GM19463 (cell line): ENCODE results near the gene AK5.

Source experiments
- ATAC-seq: cut with Tn5 transposase; IDR thresholded peaks from one replicate; pipeline ENCODE4 v1.9.1; 2021; ENCODE audit warnings: mild to moderate bottlenecking, moderate library complexity; ENCODE audit not compliant: unreplicated experiment

Gene AK5

GRCh38 chr1:77539519-77540142 lies 257.8 kb downstream of the AK5 start:
- no peak for ATAC-seq

- no peak for ATAC-seq
Observed at GRCh38 chr1:77540501-77541161, 258.8 kb downstream of the AK5 start.

- ATAC-seq, result peak; percentile 57
Observed at GRCh38 chr1:77541162-77541545, 259.3 kb downstream of the AK5 start.

- ATAC-seq, result no peak
Observed at GRCh38 chr1:77542813-77543420, 261.1 kb downstream of the AK5 start.

GRCh38 chr1:77543822-77544448 lies 262.1 kb downstream of the AK5 start:
- no peak for ATAC-seq

- no peak for ATAC-seq
Observed at GRCh38 chr1:77544845-77545244, 263.0 kb downstream of the AK5 start.

GRCh38 chr1:77545970-77546369 lies 264.2 kb downstream of the AK5 start:
- ATAC-seq, result no peak

GRCh38 chr1:77546890-77547289 lies 265.1 kb downstream of the AK5 start:
- ATAC-seq, result no peak

GRCh38 chr1:77548285-77548684 lies 266.5 kb downstream of the AK5 start:
- no peak for ATAC-seq

- no peak for ATAC-seq
Observed at GRCh38 chr1:77550135-77550534, 268.3 kb downstream of the AK5 start.

- ATAC-seq, result no peak
Observed at GRCh38 chr1:77552626-77553025, 270.8 kb downstream of the AK5 start.

- ATAC-seq, result no peak
Observed at GRCh38 chr1:77553568-77554291, 271.9 kb downstream of the AK5 start.

- no peak for ATAC-seq
Observed at GRCh38 chr1:77556045-77556444, 274.2 kb downstream of the AK5 start.

- ATAC-seq, result no peak
Observed at GRCh38 chr1:77557053-77557452, 275.2 kb downstream of the AK5 start.

- ATAC-seq, result no peak
Observed at GRCh38 chr1:77558591-77559164, 276.9 kb downstream of the AK5 start.

GRCh38 chr1:77560741-77561140 lies 278.9 kb downstream of the AK5 start:
- ATAC-seq, result no peak

GRCh38 chr1:77562596-77563150 lies 280.9 kb downstream of the AK5 start:
- ATAC-seq, result no peak

- no peak for ATAC-seq
Observed at GRCh38 chr1:77565321-77565720, 283.5 kb downstream of the AK5 start.

- no peak for ATAC-seq
Observed at GRCh38 chr1:77571642-77572041, 289.8 kb downstream of the AK5 start.

GRCh38 chr1:77579547-77579946 lies 297.7 kb downstream of the AK5 start:
- no peak for ATAC-seq

- ATAC-seq, result peak; percentile 62
Observed at GRCh38 chr1:77582905-77583304, 301.1 kb downstream of the AK5 start.
